Stimulated activated CD4-positive, alpha-beta T cell treated with anti-CD3 and anti-CD28 coated beads, Interleukin-15, amount 100 ng/mL, for 24 hours (primary cell): ENCODE measurements around the gene MICAL2.
"Not testable (repeated sequence)": the region's sequence is repeated elsewhere in the genome, so short reads cannot be mapped to it uniquely, and the experiment has no call there.

Experiments
- DNase-seq: peaks from one replicate; pipeline ENCODE4 v3.0.0-alpha.2; 2020

Gene MICAL2

GRCh38 chr11:12137005-12137690 is 26.8 kb downstream of the MICAL2 start:
- no peak for DNase-seq

GRCh38 chr11:12137938-12138731 is 27.7 kb downstream of the MICAL2 start:
- DNase-seq = no peak

GRCh38 chr11:12139144-12139881 is 28.9 kb downstream of the MICAL2 start:
- no peak for DNase-seq

GRCh38 chr11:12140186-12140793 is 29.9 kb downstream of the MICAL2 start:
- DNase-seq = no peak

- DNase-seq = no peak
Measured at GRCh38 chr11:12141283-12141682, 30.9 kb downstream of the MICAL2 start.

- no peak for DNase-seq
Measured at GRCh38 chr11:12142176-12142575, 31.8 kb downstream of the MICAL2 start.

GRCh38 chr11:12142909-12143308 is 32.5 kb downstream of the MICAL2 start:
- no peak for DNase-seq

- DNase-seq = no peak
Measured at GRCh38 chr11:12143461-12144258, 33.3 kb downstream of the MICAL2 start.

- no peak for DNase-seq
Measured at GRCh38 chr11:12144330-12145174, 34.2 kb downstream of the MICAL2 start.

GRCh38 chr11:12146678-12147077 is 36.3 kb downstream of the MICAL2 start:
- DNase-seq = not testable (repeated sequence)

- no peak for DNase-seq
Measured at GRCh38 chr11:12147827-12148226, 37.4 kb downstream of the MICAL2 start.

GRCh38 chr11:12148466-12148865 is 38.1 kb downstream of the MICAL2 start:
- DNase-seq = no peak

GRCh38 chr11:12148882-12149281 is 38.5 kb downstream of the MICAL2 start:
- no peak for DNase-seq

- peak; percentile 75 for DNase-seq
Measured at GRCh38 chr11:12149672-12150225, 39.4 kb downstream of the MICAL2 start.

GRCh38 chr11:12150831-12151382 is 40.5 kb downstream of the MICAL2 start:
- DNase-seq = peak; percentile 79

GRCh38 chr11:12152321-12152720 is 41.9 kb downstream of the MICAL2 start:
- no peak for DNase-seq

GRCh38 chr11:12154871-12155668 is 44.7 kb downstream of the MICAL2 start:
- DNase-seq = no peak

GRCh38 chr11:12155696-12156095 is 45.3 kb downstream of the MICAL2 start:
- no peak for DNase-seq

GRCh38 chr11:12156301-12157140 is 46.1 kb downstream of the MICAL2 start:
- no peak for DNase-seq
